WTC11 (cell line): ENCODE measurements around the gene ZNF8. TPM values are rescaled to one million over a fixed set of nuclear protein-coding genes. Genes with fewer than 3 reads are reported as not detected.

Experiments
- ATAC-seq: fragments of 200-7000 bp; cut with Tn5 transposase; 2 replicates; pipeline ENCODE4 v1.10.0; 2021; ENCODE audit warnings: mild to moderate bottlenecking, moderate library complexity
- CTCF ChIA-PET: fragments of 300-600 bp; sonication (Branson Sonifier 250); formaldehyde crosslinking; loops from one replicate; lab custom pipeline; 2021; ENCODE audit warnings: antibody characterized with exemption; lab: Charles Lee
- POLR2A ChIA-PET: fragments of 350-600 bp; sonication (Branson Sonifier 250); formaldehyde crosslinking; loops from one replicate; lab custom pipeline; 2021; ENCODE audit warnings: antibody characterized with exemption; lab: Charles Lee
- DNase-seq: peaks from one replicate; pipeline ENCODE4 v3.0.0; 2021; ENCODE audit warnings: low spot score
- H3K27ac Mint-ChIP-seq: 2 replicates; pipeline ENCODE4 v1.8.0; 2021; ENCODE audit warnings: mixed read lengths
- H3K27me3 Mint-ChIP-seq: 2 replicates; pipeline ENCODE4 v1.8.0; 2021; ENCODE audit warnings: low read depth, mild to moderate bottlenecking, moderate library complexity, mixed read lengths
- H3K36me3 Mint-ChIP-seq: 2 replicates; pipeline ENCODE4 v1.8.0; 2021; ENCODE audit warnings: mixed read lengths
- H3K4me1 Mint-ChIP-seq: 2 replicates; pipeline ENCODE4 v1.8.0; 2022; ENCODE audit warnings: mixed read lengths
- H3K4me3 Mint-ChIP-seq: 2 replicates; pipeline ENCODE4 v1.8.0; 2021; ENCODE audit warnings: mild to moderate bottlenecking, moderate library complexity, mixed read lengths
- H3K9me3 Mint-ChIP-seq: 2 replicates; pipeline ENCODE4 v1.8.0; 2021; ENCODE audit warnings: mixed read lengths
- AFF4 ChIP-seq: sonication (generic); formaldehyde crosslinking; IDR thresholded peaks from 2 replicates; pipeline ENCODE4 v1.8.1; 2023; ENCODE audit warnings: mild to moderate bottlenecking, missing genetic modification reagents, borderline replicate concordance
- ELF4 ChIP-seq: sonication (generic); formaldehyde crosslinking; IDR thresholded peaks from 2 replicates; pipeline ENCODE4 v1.8.1; 2022; ENCODE audit warnings: low read depth, mild to moderate bottlenecking, moderate library complexity, missing genetic modification reagents
- ESRRA ChIP-seq: sonication (generic); formaldehyde crosslinking; IDR thresholded peaks from 2 replicates; pipeline ENCODE4 v1.8.1; 2022; ENCODE audit warnings: mild to moderate bottlenecking, missing genetic modification reagents, borderline replicate concordance
- GABPB1 ChIP-seq: sonication (generic); formaldehyde crosslinking; IDR thresholded peaks from 2 replicates; pipeline ENCODE4 v1.8.1; 2023; ENCODE audit warnings: mild to moderate bottlenecking, missing genetic modification reagents
- GTF2I ChIP-seq: fragments of 250-450 bp; sonication (Bioruptor Pico); conservative IDR thresholded peaks from 2 replicates; pipeline ENCODE4 v1.4.0; 2021; ENCODE audit warnings: mild to moderate bottlenecking
- JUN ChIP-seq: sonication (generic); formaldehyde crosslinking; IDR thresholded peaks from 2 replicates; pipeline ENCODE4 v1.8.0; 2023; ENCODE audit warnings: mild to moderate bottlenecking, missing genetic modification reagents
- MAX ChIP-seq: sonication (generic); formaldehyde crosslinking; IDR thresholded peaks from 2 replicates; pipeline ENCODE4 v1.8.0; 2022; ENCODE audit warnings: mild to moderate bottlenecking, missing genetic modification reagents
- NFE2L1 ChIP-seq: sonication (generic); formaldehyde crosslinking; IDR thresholded peaks from 2 replicates; pipeline ENCODE4 v1.8.1; 2023; ENCODE audit warnings: missing genetic modification reagents
- OVOL2 ChIP-seq: fragments of 250-450 bp; sonication (Bioruptor Pico); IDR thresholded peaks from 2 replicates; pipeline ENCODE4 v1.9.0; 2021; ENCODE audit warnings: mild to moderate bottlenecking, borderline replicate concordance
- RELA ChIP-seq: sonication (generic); formaldehyde crosslinking; IDR thresholded peaks from 2 replicates; pipeline ENCODE4 v1.8.1; 2022; ENCODE audit warnings: missing genetic modification reagents, mild to moderate bottlenecking, borderline replicate concordance
- RORB ChIP-seq: fragments of 250-450 bp; sonication (Bioruptor Pico); IDR thresholded peaks from 2 replicates; pipeline ENCODE4 v1.9.0; 2021; ENCODE audit warnings: mild to moderate bottlenecking
- ZNF396 ChIP-seq: fragments of 250-450 bp; sonication (Bioruptor Pico); IDR thresholded peaks from 2 replicates; pipeline ENCODE4 v1.8.0; 2021; ENCODE audit warnings: mild to moderate bottlenecking, moderate library complexity, borderline replicate concordance
- ZNF423 ChIP-seq: fragments of 250-450 bp; sonication (Bioruptor Pico); IDR thresholded peaks from 2 replicates; pipeline ENCODE4 v2.1.2; 2022; ENCODE audit warnings: mild to moderate bottlenecking, moderate library complexity
- ZNF425 ChIP-seq: fragments of 250-450 bp; sonication (Bioruptor Pico); conservative IDR thresholded peaks from 2 replicates; pipeline ENCODE4 v1.9.0; 2021; ENCODE audit warnings: mild to moderate bottlenecking
- ZNF512 ChIP-seq: sonication (generic); formaldehyde crosslinking; IDR thresholded peaks from 2 replicates; pipeline ENCODE4 v1.8.1; 2022; ENCODE audit warnings: missing genetic modification reagents, borderline replicate concordance
- total RNA-seq: library from RNA; stranded (reverse); gene quantifications from 3 replicates; pipeline ENCODE4 v1.2.3, GENCODE V29; 2021
- TF ChIP-seq, protein P1 (sequence below): sonication (generic); formaldehyde crosslinking; IDR thresholded peaks from 2 replicates; pipeline ENCODE4 v1.8.0; 2023; ENCODE audit warnings: missing genetic modification reagents, mild to moderate bottlenecking, borderline replicate concordance
- TF ChIP-seq, protein P2 (sequence below): fragments of 250-450 bp; sonication (Bioruptor Pico); IDR thresholded peaks from 2 replicates; pipeline ENCODE4 v1.9.0; 2021; ENCODE audit warnings: mild to moderate bottlenecking
- TF ChIP-seq, protein P3 (sequence below): sonication (generic); formaldehyde crosslinking; IDR thresholded peaks from 2 replicates; pipeline ENCODE4 v1.8.1; 2023; ENCODE audit warnings: mild to moderate bottlenecking, missing genetic modification reagents
- TF ChIP-seq, protein P4 (sequence below): sonication (generic); formaldehyde crosslinking; IDR thresholded peaks from 2 replicates; pipeline ENCODE4 v1.8.1; 2023; ENCODE audit warnings: mild to moderate bottlenecking, missing genetic modification reagents, moderate library complexity

ZNF8 gene
- total RNA-seq, 1 experiment from 2014 or later: 18.8 TPM

GRCh38 chr19:58274771-58275201 lies 4.0 kb upstream of the ZNF8 start:
- no peak for DNase-seq
- H3K9me3 Mint-ChIP-seq: peaks cover 13% of the 10 kb centered on the region
- H3K27ac Mint-ChIP-seq: peak overlapping the region; percentile 48; the same call in 1 of the 2 replicates
- POLR2A ChIA-PET: no interaction called here
- TF ChIP-seq OVOL2 (CRISPR knock-in tag) (no peak), MAX (no peak), AFF4 (CRISPR knock-in tag) (no peak), ZNF396 (CRISPR knock-in tag) (no peak), ESRRA (CRISPR knock-in tag) (no peak), RELA (CRISPR knock-in tag) (no peak), JUN (CRISPR knock-in tag) (no peak)
- TF ChIP-seq, protein P1, sequence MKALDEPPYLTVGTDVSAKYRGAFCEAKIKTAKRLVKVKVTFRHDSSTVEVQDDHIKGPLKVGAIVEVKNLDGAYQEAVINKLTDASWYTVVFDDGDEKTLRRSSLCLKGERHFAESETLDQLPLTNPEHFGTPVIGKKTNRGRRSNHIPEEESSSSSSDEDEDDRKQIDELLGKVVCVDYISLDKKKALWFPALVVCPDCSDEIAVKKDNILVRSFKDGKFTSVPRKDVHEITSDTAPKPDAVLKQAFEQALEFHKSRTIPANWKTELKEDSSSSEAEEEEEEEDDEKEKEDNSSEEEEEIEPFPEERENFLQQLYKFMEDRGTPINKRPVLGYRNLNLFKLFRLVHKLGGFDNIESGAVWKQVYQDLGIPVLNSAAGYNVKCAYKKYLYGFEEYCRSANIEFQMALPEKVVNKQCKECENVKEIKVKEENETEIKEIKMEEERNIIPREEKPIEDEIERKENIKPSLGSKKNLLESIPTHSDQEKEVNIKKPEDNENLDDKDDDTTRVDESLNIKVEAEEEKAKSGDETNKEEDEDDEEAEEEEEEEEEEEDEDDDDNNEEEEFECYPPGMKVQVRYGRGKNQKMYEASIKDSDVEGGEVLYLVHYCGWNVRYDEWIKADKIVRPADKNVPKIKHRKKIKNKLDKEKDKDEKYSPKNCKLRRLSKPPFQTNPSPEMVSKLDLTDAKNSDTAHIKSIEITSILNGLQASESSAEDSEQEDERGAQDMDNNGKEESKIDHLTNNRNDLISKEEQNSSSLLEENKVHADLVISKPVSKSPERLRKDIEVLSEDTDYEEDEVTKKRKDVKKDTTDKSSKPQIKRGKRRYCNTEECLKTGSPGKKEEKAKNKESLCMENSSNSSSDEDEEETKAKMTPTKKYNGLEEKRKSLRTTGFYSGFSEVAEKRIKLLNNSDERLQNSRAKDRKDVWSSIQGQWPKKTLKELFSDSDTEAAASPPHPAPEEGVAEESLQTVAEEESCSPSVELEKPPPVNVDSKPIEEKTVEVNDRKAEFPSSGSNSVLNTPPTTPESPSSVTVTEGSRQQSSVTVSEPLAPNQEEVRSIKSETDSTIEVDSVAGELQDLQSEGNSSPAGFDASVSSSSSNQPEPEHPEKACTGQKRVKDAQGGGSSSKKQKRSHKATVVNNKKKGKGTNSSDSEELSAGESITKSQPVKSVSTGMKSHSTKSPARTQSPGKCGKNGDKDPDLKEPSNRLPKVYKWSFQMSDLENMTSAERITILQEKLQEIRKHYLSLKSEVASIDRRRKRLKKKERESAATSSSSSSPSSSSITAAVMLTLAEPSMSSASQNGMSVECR: no peak
- ATAC-seq: no peak
- no peaks in the 10 kb centered on the region; the same call in 1 of the 2 replicates for H3K27me3 Mint-ChIP-seq
- H3K36me3 Mint-ChIP-seq: peaks cover 39% of the 10 kb centered on the region
- CTCF ChIA-PET: no interaction called here
- H3K4me3 Mint-ChIP-seq: no peak overlapping the region
- peaks cover 5% of the 10 kb centered on the region for H3K4me1 Mint-ChIP-seq

DNA sequence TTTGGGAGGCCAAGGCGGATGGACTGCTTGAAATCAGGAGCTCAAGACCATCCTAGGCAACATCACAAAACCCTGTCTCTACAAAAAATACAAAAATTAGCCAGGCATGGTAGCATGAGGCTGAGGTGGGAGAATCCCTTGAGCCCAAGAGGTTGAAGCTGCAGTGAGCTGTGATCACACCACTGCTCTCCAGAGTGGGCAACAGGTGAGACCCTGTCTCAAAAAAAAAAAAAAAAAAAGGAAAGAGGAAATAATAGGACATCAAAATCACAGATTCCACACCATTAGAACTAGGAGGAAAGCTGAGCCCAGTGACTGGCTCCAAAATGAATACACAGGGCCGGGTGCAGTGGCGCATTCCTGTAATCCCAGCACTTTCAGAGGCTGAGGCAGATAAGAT lies 3.2 kb upstream of the ZNF8 start:
- ChIA-PET CTCF (interaction anchor here (0.6 kb wide), 1 partner anchor 252 kb away, joined by 3 read pairs; no protein-coding TSS in a partner anchor), POLR2A (no interaction called here)
- H3K4me1 Mint-ChIP-seq: peaks cover 13% of the 10 kb centered on the region
- H3K36me3 Mint-ChIP-seq: peaks cover 40% of the 10 kb centered on the region
- no peaks in the 10 kb centered on the region; the same call in 1 of the 2 replicates for H3K27me3 Mint-ChIP-seq
- ATAC-seq: no peak
- H3K9me3 Mint-ChIP-seq: peaks cover 7% of the 10 kb centered on the region; the same call in 1 of the 2 replicates
- H3K27ac Mint-ChIP-seq: no peak overlapping the region
- DNase-seq: no peak
- H3K4me3 Mint-ChIP-seq: no peak overlapping the region
- TF ChIP-seq, protein P2, sequence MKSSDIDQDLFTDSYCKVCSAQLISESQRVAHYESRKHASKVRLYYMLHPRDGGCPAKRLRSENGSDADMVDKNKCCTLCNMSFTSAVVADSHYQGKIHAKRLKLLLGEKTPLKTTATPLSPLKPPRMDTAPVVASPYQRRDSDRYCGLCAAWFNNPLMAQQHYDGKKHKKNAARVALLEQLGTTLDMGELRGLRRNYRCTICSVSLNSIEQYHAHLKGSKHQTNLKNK (CRISPR knock-in tag): no peak
- TF ChIP-seq GABPB1 (CRISPR knock-in tag) (no peak), ZNF425 (CRISPR knock-in tag) (no peak), RORB (CRISPR knock-in tag) (no peak), ZNF423 (CRISPR knock-in tag) (no peak), ZNF512 (CRISPR knock-in tag) (no peak), ESRRA (CRISPR knock-in tag) (no peak), NFE2L1 (CRISPR knock-in tag) (no peak), ELF4 (CRISPR knock-in tag) (no peak), GTF2I (CRISPR knock-in tag) (no peak)
- TF ChIP-seq, protein P3, sequence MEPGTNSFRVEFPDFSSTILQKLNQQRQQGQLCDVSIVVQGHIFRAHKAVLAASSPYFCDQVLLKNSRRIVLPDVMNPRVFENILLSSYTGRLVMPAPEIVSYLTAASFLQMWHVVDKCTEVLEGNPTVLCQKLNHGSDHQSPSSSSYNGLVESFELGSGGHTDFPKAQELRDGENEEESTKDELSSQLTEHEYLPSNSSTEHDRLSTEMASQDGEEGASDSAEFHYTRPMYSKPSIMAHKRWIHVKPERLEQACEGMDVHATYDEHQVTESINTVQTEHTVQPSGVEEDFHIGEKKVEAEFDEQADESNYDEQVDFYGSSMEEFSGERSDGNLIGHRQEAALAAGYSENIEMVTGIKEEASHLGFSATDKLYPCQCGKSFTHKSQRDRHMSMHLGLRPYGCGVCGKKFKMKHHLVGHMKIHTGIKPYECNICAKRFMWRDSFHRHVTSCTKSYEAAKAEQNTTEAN (CRISPR knock-in tag): no peak
- TF ChIP-seq, protein P4, sequence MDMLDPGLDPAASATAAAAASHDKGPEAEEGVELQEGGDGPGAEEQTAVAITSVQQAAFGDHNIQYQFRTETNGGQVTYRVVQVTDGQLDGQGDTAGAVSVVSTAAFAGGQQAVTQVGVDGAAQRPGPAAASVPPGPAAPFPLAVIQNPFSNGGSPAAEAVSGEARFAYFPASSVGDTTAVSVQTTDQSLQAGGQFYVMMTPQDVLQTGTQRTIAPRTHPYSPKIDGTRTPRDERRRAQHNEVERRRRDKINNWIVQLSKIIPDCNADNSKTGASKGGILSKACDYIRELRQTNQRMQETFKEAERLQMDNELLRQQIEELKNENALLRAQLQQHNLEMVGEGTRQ (CRISPR knock-in tag): no peak
